Effector CD4-positive, alpha-beta T cell (primary cell): ENCODE results near the gene OSBP.
"Not testable (repeated sequence)": the region's sequence is repeated elsewhere in the genome, so short reads cannot be mapped to it uniquely, and the experiment has no call there.

Experiments
- DNase-seq: peaks from one replicate; pipeline ENCODE4 v3.0.0-alpha.2; 2020

Gene OSBP

GRCh38 chr11:59550842-59551658 lies 64.5 kb downstream of the OSBP start:
- DNase-seq = peak; percentile 69

- peak; percentile 74 for DNase-seq
Measured at GRCh38 chr11:59550368-59550841, 65.2 kb downstream of the OSBP start.

GRCh38 chr11:59548309-59548656 lies 67.3 kb downstream of the OSBP start:
- DNase-seq = no peak

- not testable (repeated sequence) for DNase-seq
Measured at GRCh38 chr11:59547605-59548308, 67.8 kb downstream of the OSBP start.

DNA sequence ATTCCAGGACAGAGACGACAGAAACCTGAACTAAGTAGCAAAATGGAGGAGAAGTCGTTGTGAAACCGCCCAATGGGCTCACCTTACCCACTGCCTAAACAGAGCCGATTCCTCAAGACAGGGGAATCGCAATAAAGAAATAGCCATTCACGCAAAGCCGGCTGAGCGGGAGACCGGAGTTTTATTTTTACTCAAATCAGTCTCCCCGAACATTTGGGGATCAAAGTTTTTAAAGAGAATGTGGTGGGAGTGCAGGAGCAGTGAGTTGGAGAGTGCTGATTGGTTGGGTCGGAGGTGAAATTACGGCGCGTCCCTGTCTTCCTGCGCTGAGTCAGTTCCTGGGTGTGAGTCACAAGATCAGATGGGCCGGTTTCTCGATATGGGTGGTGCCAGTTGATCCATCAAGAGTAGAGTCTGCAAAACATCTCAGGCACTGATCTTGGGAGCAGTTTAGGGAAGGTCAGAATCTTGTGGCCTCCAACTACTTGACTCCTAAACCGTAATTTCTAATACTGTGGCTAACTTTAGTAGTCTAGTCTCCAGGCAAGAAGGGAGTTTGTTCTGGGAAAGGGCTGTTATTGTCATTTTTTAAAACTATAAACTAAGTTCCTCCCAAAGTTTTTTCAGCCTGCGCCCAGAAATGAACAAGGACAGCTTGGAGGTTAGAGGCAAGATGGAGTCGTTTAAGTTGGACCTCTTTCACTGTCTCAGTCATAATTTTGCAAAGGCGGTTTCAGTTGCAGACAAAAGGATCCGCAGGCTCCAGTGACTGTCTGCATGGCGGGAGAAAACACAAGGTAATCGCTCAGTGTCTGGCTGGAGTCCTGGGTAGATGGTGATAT lies 70.2 kb downstream of the OSBP start:
- no peak for DNase-seq

DNA sequence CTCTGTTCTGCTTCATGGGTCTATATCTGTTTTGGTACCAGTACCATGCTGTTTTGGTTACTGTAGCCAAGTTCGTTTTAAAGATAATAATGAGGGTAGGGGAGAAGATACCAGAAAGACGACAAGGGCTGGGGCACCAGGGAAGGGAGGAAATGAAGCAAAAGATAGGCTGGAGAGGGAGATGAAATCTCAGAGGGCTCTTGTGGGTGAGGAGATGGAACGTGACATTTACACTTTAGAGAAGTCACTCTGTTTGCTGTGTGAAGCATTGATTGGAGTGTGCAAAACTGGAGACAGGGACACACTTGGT lies 70.8 kb downstream of the OSBP start:
- no peak for DNase-seq

DNA sequence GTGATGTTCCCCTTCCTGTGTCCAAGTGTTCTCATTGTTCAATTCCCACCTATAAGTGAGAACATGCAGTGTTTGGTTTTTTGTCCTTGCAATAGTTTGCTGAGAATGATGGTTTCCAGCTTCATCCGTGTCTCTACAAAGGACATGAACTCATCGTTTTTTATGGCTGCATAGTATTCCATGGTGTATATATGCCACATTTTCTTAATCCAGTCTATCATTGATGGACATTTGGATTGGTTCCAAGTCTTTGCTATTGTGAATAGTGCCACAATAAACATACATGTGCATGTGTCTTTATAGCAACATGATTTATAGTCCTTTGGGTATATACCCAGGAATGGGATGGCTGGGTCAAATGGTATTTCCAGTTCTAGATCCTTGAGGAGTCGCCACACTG lies 71.9 kb downstream of the OSBP start:
- DNase-seq = not testable (repeated sequence)

DNA sequence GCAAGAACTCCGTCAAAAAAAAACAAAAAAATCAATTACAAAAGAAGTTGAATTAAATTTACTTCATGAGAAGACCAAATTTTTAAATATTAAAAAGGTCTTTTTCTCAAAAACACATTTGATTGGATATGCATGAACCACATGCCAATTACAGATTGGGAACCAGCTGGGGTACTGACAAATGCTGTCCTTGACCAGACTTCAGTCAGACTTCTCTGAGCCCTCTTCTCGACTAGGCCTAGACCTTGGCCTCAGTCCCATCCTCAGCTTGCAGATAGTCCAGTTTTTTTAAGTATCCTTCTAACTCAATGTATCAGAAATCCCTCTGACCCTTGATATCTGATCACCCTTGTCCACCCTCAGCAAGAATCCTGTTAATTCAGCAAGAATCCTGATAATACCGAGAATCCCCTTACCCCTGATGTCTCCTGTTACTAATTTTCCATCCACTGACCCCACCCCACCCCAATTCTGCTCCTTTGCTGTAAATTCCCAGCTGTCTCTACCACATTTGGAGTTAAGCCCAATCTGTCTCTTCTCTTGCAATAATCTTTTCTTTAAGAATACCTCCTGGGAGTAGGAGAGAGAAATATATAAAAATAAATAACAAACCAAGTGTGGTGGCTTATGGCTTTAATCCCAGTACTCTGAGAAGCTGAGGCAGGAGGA lies 73.3 kb downstream of the OSBP start:
- no peak for DNase-seq

DNA sequence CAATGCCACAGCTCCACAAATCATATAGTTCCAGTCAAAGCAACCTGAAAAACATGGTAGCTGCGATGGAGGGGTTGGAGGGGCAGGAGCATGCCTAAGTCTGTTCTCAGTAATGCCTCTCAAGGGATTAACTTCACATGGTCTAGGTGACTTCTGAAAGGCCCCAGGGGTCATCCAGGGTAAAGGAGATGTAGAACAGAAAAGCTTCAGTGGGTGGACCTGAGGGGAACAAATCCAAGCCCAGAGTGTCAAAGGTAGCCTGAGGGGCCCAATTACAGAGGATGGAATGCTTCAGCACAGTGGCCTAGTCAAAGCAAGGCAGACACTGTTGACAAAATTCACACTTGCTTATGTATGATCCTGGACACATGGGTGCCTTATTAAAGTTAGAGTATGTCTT lies 80.9 kb downstream of the OSBP start:
- no peak for DNase-seq

DNA sequence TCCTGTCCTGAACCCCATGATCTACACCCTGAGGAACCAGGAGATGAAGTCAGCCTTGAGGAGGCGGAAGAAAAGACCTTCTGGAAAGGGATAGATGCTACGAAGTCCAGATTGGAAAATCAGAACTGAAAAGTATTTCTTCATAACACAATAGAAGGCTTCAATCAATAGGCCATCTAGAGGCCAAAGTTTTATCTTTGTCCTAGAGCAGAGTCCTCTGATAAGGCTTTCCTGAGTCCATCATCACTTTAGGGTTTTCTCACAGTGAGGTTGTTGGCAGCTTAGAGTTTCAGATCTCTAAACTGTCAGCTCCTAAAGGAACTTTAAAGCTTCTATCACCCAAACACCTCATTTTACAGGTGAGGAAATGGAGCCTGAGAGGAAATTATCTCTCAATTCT lies 83.0 kb downstream of the OSBP start:
- DNase-seq = no peak

DNA sequence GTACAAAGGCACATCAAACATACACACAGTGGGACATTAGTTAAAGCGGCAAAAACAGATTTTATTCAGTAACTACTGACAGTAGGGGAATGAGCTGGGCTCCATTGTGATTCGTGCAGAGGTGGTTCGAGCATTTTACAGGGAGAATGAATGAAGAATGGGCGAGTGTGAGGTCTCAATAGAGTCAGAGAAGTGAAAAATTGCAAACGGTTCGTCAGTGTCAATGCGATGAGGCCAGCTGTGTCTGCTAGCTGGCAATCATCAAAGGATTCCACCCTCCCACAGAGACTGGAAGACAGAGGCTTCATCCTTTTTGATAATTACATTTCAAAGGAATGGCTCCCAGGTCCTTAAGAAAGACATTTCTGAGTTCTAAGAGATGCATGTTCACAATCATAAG lies 86.9 kb downstream of the OSBP start:
- DNase-seq = no peak
